ENCODE results near the gene MT3.
"Not testable (repeated sequence)": the region's sequence is repeated elsewhere in the genome, so short reads cannot be mapped to it uniquely, and the experiment has no call there.

MT3 gene

DNA sequence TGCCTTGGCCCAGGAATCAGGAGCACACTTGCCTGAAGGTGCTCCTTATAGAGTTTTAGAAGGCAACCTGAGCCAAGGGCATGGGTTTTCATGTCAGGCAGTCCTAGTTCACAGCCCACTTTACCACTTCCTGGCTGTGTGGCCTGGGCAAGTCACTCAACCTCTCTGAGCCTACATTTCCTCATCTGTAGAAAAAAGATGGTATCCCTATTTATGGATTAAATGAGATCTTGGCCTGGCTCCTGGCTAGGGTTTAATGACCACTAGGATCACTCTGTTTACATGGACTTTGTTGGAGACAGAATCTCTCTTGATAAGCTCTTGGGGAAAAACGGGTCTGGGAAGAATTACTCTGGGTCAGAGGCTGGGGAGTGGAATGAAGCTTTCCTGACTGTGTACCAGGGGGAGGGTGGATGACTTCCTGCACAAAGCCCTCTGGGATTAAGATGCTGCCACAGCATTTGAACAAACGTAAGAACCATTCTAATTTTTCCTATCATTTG, 21.3 kb downstream of the MT3 start:
- DNase-seq: no peak

- no peak for DNase-seq
These were observed 22.0 kb downstream of the MT3 start for GRCh38 chr16:56611281-56611833.

DNA sequence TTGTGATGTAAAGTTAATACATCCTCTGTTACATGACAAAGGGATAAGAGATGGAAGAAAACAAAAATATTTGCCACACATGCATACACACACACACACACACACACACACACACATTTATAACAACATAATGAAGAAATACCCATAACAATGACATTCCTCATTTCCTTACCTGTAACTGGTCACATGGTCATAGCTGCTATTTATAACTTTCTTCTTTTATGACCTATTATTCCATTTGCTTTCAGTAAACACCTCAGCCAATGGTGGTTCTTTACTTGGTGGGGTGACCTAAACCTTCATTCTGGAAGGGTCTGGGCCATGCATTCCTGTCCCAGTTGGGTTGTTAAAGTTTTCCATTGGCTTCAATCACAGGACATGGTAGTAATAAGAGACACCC, 24.4 kb downstream of the MT3 start:
- DNase-seq: no peak

DNA sequence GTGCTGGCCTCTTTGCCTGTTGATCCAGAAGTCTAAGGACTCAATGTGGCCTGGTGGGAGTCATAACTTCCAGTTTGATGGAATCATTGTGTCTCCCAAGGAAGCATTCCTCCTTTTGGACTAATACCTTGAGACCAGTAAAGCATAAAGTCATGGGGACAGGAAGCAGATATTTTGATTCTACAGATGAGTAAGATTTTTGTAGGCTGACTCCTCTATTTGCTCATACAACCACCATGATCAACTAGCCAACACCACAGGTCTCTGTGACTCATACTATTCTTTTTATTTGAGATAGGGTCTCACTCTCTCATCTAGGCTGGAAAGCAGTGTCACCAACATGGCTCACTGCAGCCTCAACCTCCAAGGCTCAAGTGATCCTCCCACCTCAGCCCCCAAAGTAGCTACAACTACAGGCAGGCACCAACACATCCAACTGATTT, 25.2 kb downstream of the MT3 start:
- no peak for DNase-seq

DNA sequence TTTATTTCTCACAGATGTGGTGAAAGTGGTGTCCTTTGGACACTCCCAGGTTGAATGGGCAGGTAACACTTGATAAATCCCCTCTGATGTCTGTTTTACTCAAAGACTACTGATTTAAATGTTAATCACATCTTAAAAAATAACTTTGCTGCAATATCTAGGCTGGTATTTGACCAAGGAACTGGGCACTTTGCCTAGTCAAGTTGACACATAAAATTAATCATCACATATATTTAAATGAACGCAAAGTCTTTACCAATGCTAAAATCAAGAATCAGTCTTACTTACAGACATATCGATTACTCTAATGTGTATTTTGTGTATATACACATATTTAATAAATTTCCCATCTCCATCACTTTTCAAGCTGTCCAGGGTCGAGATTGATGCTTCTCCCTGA, 26.0 kb downstream of the MT3 start:
- DNase-seq: no peak

DNA sequence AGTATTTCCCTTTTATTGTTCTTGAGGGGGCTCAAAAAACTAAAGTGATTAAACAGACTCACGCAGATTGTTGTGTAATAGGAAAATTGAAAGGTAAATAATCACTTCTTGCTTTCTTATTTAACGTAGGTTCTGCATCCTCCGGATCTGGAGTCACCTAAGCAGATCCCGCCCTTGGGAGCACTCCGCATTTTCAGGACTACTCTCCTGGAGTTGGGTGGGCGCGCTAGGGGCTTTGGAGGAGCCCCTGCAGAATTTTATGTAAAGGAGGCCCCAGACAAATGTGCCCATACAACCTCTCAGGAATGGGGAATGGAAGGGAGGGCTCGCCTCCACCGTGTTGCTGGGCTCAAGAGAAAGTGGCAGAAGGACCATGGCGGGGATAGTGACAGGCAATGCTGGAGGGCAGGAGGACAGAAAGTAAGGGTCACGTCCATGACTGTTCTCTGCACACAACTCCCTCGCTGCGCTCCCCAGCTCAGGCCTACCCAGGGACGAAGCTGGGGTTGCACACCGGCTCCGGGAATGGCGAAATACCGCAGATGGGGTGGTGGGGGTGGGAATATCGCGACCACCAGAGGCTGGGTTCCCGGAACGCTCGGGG, 27.4 kb downstream of the MT3 start:
- DNase-seq: no peak

GRCh38 chr16:56617212-56618085, 28.1 kb downstream of the MT3 start:
- DNase-seq: peak; percentile 34

- DNase-seq: no peak
These were observed 28.8 kb downstream of the MT3 start for GRCh38 chr16:56618138-56618537.

GRCh38 chr16:56620339-56620897, 31.1 kb downstream of the MT3 start:
- no peak for DNase-seq

DNA sequence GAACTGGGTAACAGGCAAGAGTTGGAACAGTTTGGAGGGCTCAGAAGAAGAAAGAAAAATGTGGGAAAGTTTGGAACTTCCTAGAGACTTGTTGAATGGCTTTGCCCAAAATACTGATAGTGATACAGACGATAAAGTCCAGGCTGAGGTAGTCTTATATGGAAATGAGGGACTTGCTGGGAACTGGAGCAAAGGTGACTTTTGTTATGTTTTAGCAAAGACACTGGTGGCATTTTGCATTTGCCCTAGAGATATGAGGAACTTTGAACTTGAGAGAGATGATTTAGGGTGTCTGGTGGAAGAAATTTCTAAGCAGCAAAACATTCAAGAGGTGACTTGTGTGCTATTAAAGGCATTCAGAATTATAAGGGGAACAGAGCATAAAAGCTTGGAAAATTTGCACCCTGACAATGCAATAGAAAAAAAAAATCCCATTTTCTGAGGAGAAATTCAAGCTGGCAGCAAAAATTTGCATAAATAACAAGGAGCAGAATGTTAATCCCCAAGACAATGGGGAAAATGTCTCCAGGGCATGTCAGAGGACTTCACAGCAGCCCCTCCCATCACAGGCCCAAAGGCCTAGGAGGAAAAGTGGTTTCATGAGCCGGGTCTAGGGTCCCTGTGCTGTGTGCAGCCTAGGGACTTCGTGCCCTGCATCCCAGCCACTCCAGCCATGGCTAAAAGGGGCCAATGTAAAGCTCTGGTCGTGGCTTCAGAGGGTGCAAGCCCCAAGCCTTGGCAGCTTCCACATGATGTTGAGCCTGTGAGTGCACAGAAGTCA, 32.5 kb downstream of the MT3 start:
- not testable (repeated sequence) for DNase-seq

GRCh38 chr16:56623184-56623583, 33.9 kb downstream of the MT3 start:
- DNase-seq: not testable (repeated sequence)

DNA sequence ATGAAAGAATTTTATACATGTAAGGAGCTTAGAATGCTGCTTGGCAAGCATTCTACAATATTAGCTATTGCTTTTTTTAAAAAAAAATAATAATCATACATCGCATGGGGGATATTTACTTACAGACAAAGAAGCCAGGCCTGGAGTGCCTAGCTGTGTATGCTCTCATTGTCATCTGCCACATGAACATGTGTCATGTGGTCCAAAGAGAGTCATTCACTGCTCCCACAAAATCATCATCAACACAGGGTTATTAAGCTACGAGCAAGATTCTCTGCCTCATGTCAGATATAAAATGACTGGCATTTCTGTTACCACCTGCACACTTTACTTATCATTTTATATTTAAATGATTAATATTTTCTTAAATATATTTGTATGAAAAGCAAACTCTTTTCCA, 34.3 kb downstream of the MT3 start:
- DNase-seq: no peak

- peak; percentile 68 for DNase-seq
These were observed 36.0 kb downstream of the MT3 start, which contains the start of gene MT1E for GRCh38 chr16:56625140-56625942. MT1E (plus strand) TSS chr16:56625781; CDS start chr16:56625852, 71 bp downstream.

GRCh38 chr16:56625943-56626654, 36.8 kb downstream of the MT3 start:
- no peak for DNase-seq

GRCh38 chr16:56626685-56627084, 37.4 kb downstream of the MT3 start:
- no peak for DNase-seq

GRCh38 chr16:56628486-56629350, 39.4 kb downstream of the MT3 start:
- no peak for DNase-seq

DNA sequence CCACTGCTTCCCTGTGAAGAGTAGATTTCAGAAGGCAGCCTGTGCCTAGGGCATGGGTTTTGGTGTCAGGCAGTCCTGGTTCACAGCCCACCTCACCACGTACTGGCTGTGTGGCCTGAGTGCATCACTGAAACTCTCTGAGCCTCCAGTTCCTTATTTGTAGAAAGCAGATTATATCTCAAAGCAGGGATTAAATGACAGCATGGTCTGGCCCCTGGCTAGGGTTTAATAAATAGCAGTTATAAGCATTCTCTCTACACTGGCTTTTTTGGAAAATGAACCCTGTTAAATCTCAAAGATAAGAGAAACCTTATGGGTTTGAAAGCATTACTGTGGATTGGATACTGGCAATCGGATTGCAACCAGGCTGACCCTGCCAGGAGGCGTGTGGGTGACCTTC, 40.2 kb downstream of the MT3 start:
- no peak for DNase-seq

DNA sequence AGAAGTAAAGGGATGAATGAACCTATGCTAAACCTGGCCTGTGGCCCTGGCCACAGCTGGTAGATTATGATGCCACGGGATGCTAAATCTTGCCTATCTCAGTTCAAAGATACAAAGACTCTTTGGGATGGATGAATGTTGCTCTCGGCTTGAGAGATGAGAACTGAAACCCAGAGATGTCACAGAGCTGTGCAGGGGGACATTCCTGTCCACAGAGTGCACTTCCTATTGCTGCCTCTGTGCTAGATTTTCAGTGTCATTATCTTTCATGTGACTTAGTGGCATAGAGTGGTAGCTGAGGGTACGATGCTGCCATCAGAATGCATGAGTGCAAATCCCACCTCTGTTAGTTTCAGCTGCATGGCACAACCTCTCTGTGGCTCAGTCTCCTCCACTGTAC, 40.8 kb downstream of the MT3 start:
- no peak for DNase-seq

- DNase-seq: no peak
These were observed 41.9 kb downstream of the MT3 start for GRCh38 chr16:56631197-56631596.

DNA sequence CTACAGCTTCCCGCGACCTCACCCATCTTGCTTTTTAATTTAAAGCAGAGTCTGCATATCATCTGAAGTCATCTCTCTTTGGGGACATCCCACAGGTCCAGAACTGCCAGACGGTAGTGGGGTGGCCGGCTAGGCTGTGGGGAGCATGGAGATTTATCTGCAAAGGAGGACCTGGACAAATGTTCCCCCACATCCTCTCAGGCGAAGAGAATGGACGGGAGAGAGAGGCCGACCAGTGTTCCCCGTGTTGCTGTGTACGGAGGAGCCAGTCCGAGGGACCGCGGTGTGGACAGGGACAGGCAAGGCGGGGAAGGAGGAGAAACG, 42.5 kb downstream of the MT3 start:
- DNase-seq: no peak

Measured in activated naive CD4-positive, alpha-beta T cell treated with Interleukin-2 at 50 U/mL for 16 hours (primary cell).